ENCODE data around the gene GNGT1. TPM values are rescaled to one million over a fixed set of nuclear protein-coding genes. Genes with fewer than 3 reads are reported as not detected.

Gene GNGT1
- total and polyA plus RNA-seq, 2 of the 8 experiments (the other 6 are each of a cell fraction or from before 2014, with no cell fraction given): 0.26 TPM; not detected in 1

DNA sequence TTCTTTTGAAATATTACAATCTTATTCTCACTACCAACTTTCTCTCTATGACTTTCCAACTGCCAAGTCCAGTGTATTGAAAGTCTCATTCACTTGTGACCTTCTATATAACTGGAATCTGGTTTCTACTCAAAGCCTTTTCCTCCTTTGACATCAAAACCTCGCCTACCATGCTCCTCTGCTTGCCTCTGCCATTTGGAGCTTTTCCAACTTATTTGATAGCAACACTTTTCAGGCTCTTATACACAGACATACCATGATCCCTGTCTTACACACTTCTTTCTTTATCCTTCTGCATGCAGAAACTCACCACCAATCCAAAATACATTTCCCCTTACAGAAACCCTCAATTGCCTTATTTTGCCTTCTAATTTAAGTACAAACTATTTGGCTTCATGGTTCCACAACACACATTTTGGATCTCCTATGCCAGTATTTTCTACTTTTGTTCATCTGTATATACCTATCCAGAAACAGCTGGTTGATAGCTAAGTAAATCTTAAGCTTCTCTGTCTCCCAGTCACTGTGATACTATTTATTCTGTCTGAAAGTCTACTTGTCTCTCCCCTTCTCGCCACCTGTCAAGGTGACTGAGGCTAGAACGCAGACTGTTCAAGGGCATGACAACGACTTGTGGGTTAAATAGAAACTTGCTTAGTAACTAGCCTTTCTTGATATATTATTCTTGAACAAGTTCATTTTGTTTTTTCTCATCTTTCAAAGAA lies 37.6 kb downstream of the GNGT1 start:
- FAIRE-seq: no peak
- 92% methylated on average over 4 of the region's 4 CpGs; no CpG with 5 or more reads in 1 of the 2 experiments for WGBS, 2 experiments (ENCODE audit: extremely low coverage in 1 of 2, insufficient coverage in 1 of 2, insufficient read length in 1 of 2, insufficient replicate concordance in 2 of 2, low coverage in 1 of 2, low lambda C conversion rate in 2 of 2, missing lambda C conversion rate in 1 of 2)
- no peak overlapping the region for H2AK5ac ChIP-seq (ENCODE audit: low read depth, low read length)
- no peak overlapping the region for H4K91ac ChIP-seq (replicated peaks; ENCODE audit: insufficient read length, low read length)
- no peak overlapping the region for H3K27ac ChIP-seq (ENCODE audit: low read depth, low read length)
- no peaks in the 10 kb centered on the region for H3K9me3 ChIP-seq (ENCODE audit: insufficient read depth in 2 of 2, low read depth in 1 of 2, low read length in 1 of 2)
- H3K4me2 ChIP-seq (ENCODE audit: insufficient read depth in 1 of 2, low read depth in 2 of 2, low read length in 2 of 2): no peak overlapping the region
- no peak overlapping the region for H3K23ac ChIP-seq (ENCODE audit: insufficient read length)
- H4K20me1 ChIP-seq (replicated peaks in 1 of 2; ENCODE audit: control insufficient read depth in 1 of 2, insufficient read depth in 2 of 2, low read length in 2 of 2): no peaks in the 10 kb centered on the region
- no peak overlapping the region for H2BK15ac ChIP-seq (ENCODE audit: low read length)
- H3K23me2 ChIP-seq (ENCODE audit: low read depth, low read length): no peaks in the 10 kb centered on the region; the same call in 1 of the 2 replicates
- no peak overlapping the region for H3K56ac ChIP-seq (replicated peaks; ENCODE audit: insufficient read length, low read depth, low read length)
- H3K4me1 ChIP-seq (replicated peaks in 1 of 4; ENCODE audit: control insufficient read depth in 3 of 4, insufficient read depth in 4 of 4, low read length in 3 of 4): no peaks in the 10 kb centered on the region
- no peak overlapping the region for H4K8ac ChIP-seq (ENCODE audit: extremely low read depth, insufficient read depth, low read length)
- H3K36me3 ChIP-seq (ENCODE audit: control insufficient read depth in 2 of 4, insufficient read depth in 4 of 4, low read length in 3 of 4): no peaks in the 10 kb centered on the region
- no peak overlapping the region for H3K14ac ChIP-seq (ENCODE audit: insufficient read length)
- H2BK12ac ChIP-seq (ENCODE audit: low read depth, low read length): no peak overlapping the region
- H2BK20ac ChIP-seq (ENCODE audit: low read length): no peak overlapping the region
- H4K5ac ChIP-seq (ENCODE audit: insufficient read length, low read depth, low read length): no peak overlapping the region
- H3K79me1 ChIP-seq (ENCODE audit: low read depth, low read length): no peaks in the 10 kb centered on the region
- H3K18ac ChIP-seq (ENCODE audit: extremely low read depth, low read length): no peak overlapping the region
- no peak overlapping the region for H2BK120ac ChIP-seq (replicated peaks; ENCODE audit: low read depth, low read length)
- no peak overlapping the region for H3K4ac ChIP-seq (replicated peaks; ENCODE audit: insufficient read length, low read depth, low read length)
- no peak overlapping the region for H3K9ac ChIP-seq (replicated peaks in 1 of 4; ENCODE audit: extremely low read depth in 1 of 4, low read depth in 3 of 4, low read length in 3 of 4)
- CTCF ChIA-PET (ENCODE audit: partially characterized antibody): no interaction called here
- no peak overlapping the region for H2BK5ac ChIP-seq (ENCODE audit: low read depth, low read length)
- H3K27me3 ChIP-seq (replicated peaks in 1 of 4; ENCODE audit: control insufficient read depth in 3 of 4, extremely low read depth in 1 of 4, insufficient read depth in 3 of 4, low read length in 3 of 4): no peaks in the 10 kb centered on the region
- no peak overlapping the region for H3K4me3 ChIP-seq (ENCODE audit: extremely low read depth in 1 of 4, insufficient read depth in 2 of 4, low read depth in 3 of 4, low read length in 4 of 4)
- no peaks in the 10 kb centered on the region for H3K79me2 ChIP-seq (ENCODE audit: control insufficient read depth in 1 of 2, insufficient read depth in 2 of 2, low read length in 2 of 2)
- no peak overlapping the region for H2AFZ ChIP-seq (ENCODE audit: low read length)
- DNase-seq (ENCODE audit: low read depth in 1 of 2, low spot score in 2 of 2): no peak
- POLR2A ChIA-PET (ENCODE audit: partially characterized antibody): no interaction called here
- no peak for TF ChIP-seq HDAC6 (IDR thresholded peaks at IDR 0.05; ENCODE audit: low read depth, low read length)
- TF ChIP-seq PHF8 (conservative IDR thresholded peaks at IDR 0.05; ENCODE audit: low read depth, low read length): no peak
- no peak for TF ChIP-seq CTBP2 (IDR thresholded peaks at IDR 0.05; ENCODE audit: borderline replicate concordance, insufficient read depth, insufficient read length, low read length)
- TF ChIP-seq POLR2AphosphoS5 (IDR thresholded peaks at IDR 0.05; ENCODE audit: low read depth, low read length): no peak
- TF ChIP-seq EZH2 (IDR thresholded peaks at IDR 0.05; ENCODE audit: low read depth, low read length, severe bottlenecking): no peak
- no peak for TF ChIP-seq SAP30 (IDR thresholded peaks at IDR 0.05; ENCODE audit: insufficient read depth, insufficient replicate concordance, low read length)
- no peak for TF ChIP-seq KDM1A (IDR thresholded peaks at IDR 0.05; ENCODE audit: borderline replicate concordance, low read length)
- no peak for TF ChIP-seq RNF2 (IDR thresholded peaks at IDR 0.05; ENCODE audit: borderline replicate concordance, low read depth, low read length, missing control alignments, poor library complexity, severe bottlenecking)
- TF ChIP-seq RAD21 (IDR thresholded peaks at IDR 0.05 in 1 of 2, conservative IDR thresholded peaks at IDR 0.05 in 1 of 2; ENCODE audit: low read depth in 2 of 2, low read length in 2 of 2): no peak
- no peak for TF ChIP-seq BCL11A (IDR thresholded peaks at IDR 0.05; ENCODE audit: low read depth in 2 of 2, low read length in 2 of 2)
- TF ChIP-seq SIX5 (IDR thresholded peaks at IDR 0.05; ENCODE audit: low read depth, low read length): no peak
- no peak for TF ChIP-seq CBX5 (IDR thresholded peaks at IDR 0.05; ENCODE audit: low read depth, low read length)
